Measurements from ENCODE around the gene TBKBP1.
"Not testable (repeated sequence)": the region's sequence is repeated elsewhere in the genome, so short reads cannot be mapped to it uniquely, and the experiment has no call there.

TBKBP1 gene

GRCh38 chr17:47678196-47678595 lies 15.8 kb upstream of the TBKBP1 start:
- DNase-seq = no peak

GRCh38 chr17:47682138-47682537 lies 11.8 kb upstream of the TBKBP1 start:
- DNase-seq = no peak

GRCh38 chr17:47682727-47683126 lies 11.2 kb upstream of the TBKBP1 start:
- DNase-seq = not testable (repeated sequence)

GRCh38 chr17:47684025-47684424 lies 9.9 kb upstream of the TBKBP1 start:
- no peak for DNase-seq

GRCh38 chr17:47684535-47685193 lies 9.3 kb upstream of the TBKBP1 start:
- no peak for DNase-seq

GRCh38 chr17:47685556-47686275 lies 8.2 kb upstream of the TBKBP1 start:
- no peak for DNase-seq

- DNase-seq = no peak
Measured at GRCh38 chr17:47686276-47686635, 7.7 kb upstream of the TBKBP1 start.

- DNase-seq = no peak
Measured at GRCh38 chr17:47686664-47687327, 7.2 kb upstream of the TBKBP1 start.

GRCh38 chr17:47687328-47687690 lies 6.7 kb upstream of the TBKBP1 start:
- no peak for DNase-seq

- DNase-seq = no peak
Measured at GRCh38 chr17:47687748-47688147, 6.2 kb upstream of the TBKBP1 start.

- DNase-seq = no peak
Measured at GRCh38 chr17:47690121-47690520, 3.8 kb upstream of the TBKBP1 start.

- no peak for DNase-seq
Measured at GRCh38 chr17:47692137-47692894, 1.6 kb upstream of the TBKBP1 start.

- no peak for DNase-seq
Measured at GRCh38 chr17:47692895-47693730, 848 bp upstream of the TBKBP1 start.

- DNase-seq = no peak
Measured at GRCh38 chr17:47694581-47695428, 844 bp downstream of the TBKBP1 start.

GRCh38 chr17:47695429-47696376 lies 1.7 kb downstream of the TBKBP1 start:
- no peak for DNase-seq

GRCh38 chr17:47696717-47697642 lies 3.0 kb downstream of the TBKBP1 start:
- no peak for DNase-seq

GRCh38 chr17:47697906-47698711 lies 4.1 kb downstream of the TBKBP1 start:
- no peak for DNase-seq

Measured in hematopoietic multipotent progenitor cell treated with erythropoietin and hydrocortisone succinate and interleukin-3 and kit ligand, for 8 days (in vitro differentiated cells).